AG04449 (cell line): Measurements from ENCODE around the gene VAC14.

Source experiments
- CTCF ChIA-PET: fragments of 350-600 bp; formaldehyde crosslinking; extraction: SDS; loops from one replicate; lab custom pipeline; 2021; ENCODE audit warnings: antibody characterized with exemption; lab: Yijun Ruan, JAX
- POLR2A ChIA-PET: fragments of 400-600, 350-600 bp; formaldehyde crosslinking; extraction: SDS; loops from one replicate; lab custom pipeline; 2020; ENCODE audit warnings: antibody characterized with exemption, inconsistent platforms; lab: Yijun Ruan, JAX
- DNase-seq: peaks from one replicate; pipeline ENCODE4 v3.0.0-alpha.2; 2010; ENCODE audit warnings: low read depth, low spot score
- H3K4me3 ChIP-seq: 2 replicates; pipeline ENCODE4 v1.5.1; 2011; ENCODE audit warnings: low read depth, mild to moderate bottlenecking, control low read depth, low read length
- CTCF ChIP-seq: IDR thresholded peaks from one replicate; pipeline ENCODE4 v1.5.1; 2011; ENCODE audit warnings: mild to moderate bottlenecking, moderate library complexity, low read length, control low read depth, inconsistent platforms; ENCODE audit not compliant: insufficient read depth; ENCODE audit errors: missing control alignments

Gene VAC14

GRCh38 chr16:70724146-70725023, 76.6 kb downstream of the VAC14 start:
- ChIA-PET CTCF (interaction anchor here (2.5 kb wide), 1 partner anchor 14 kb away, joined by 8 read pairs; no protein-coding TSS in a partner anchor), POLR2A (interaction anchor here (0.6 kb wide), 1 partner anchor 9 kb away, joined by 3 read pairs; no protein-coding TSS in a partner anchor)
- no peak for DNase-seq
- no peak for TF ChIP-seq CTCF
- no peak overlapping the region for H3K4me3 ChIP-seq

DNA sequence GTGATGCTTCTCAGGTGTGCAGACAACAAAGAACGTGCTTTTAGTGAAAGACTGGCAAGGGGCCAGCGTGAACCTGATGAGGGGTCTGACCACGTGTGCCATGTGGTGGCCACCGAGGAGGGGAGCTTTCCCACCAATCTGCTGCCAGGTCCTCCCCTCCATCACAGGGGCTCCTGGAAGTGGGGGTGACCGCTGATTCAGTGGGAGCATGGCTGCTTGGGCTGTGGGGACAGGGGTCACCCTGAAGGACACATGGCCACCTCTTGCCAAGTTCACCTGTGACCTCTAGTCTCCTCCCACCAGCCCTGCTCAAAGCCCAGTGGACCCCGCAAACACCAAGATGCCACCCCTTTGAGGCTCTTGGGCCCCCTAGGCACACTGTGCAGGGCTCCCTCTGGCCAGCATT, 77.2 kb downstream of the VAC14 start:
- POLR2A ChIA-PET: no interaction called here
- no peak overlapping the region for H3K4me3 ChIP-seq
- CTCF ChIA-PET: interaction anchor here (1.0 to 2.5 kb wide), 2 partner anchors 14 to 48 kb away, joined by 4 to 8 read pairs; no protein-coding TSS in a partner anchor
- no peak for TF ChIP-seq CTCF
- no peak for DNase-seq

DNA sequence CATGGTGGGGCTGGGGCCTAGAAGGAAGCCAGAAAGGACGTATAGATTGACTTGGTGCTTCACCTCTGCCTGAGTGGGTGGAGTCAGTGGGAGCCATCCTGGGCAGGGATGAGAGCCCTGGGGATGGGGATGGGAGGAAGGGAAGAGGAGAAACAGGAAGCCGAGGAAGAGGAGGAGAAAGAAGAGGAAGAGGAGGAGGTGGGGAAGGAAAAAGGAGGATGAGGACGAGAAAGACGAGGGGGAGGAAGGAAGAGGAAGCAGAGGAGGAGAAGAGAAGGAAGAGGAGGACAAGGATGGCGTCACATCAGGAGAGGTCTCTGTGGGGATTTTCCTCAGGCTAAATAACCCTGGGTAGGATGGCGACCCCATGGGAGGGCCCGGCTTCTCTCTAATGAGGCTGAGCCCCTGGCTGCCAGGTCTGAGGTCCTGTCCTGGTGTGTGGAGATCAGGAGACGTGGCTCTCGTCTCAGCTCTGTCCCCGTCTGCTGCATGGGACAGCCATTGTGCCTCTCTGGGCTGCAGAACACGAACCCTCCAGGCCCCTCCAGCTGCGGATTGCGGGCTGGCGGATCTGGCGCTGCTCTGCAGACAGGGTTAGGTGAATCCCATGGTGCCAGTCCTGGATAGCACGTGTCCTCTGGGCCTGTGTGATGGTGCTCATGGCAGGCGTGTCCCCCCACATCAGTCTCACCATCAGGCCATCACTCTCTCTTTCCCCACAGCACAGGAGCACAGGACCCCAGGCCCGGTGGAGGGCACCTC, 79.6 kb downstream of the VAC14 start:
- ChIA-PET POLR2A (no interaction called here), CTCF (interaction anchor here (2.5 kb wide), 1 partner anchor 17 kb away, joined by 8 read pairs; no protein-coding TSS in a partner anchor)
- no peak for DNase-seq
- H3K4me3 ChIP-seq: no peak overlapping the region
- no peak for TF ChIP-seq CTCF

DNA sequence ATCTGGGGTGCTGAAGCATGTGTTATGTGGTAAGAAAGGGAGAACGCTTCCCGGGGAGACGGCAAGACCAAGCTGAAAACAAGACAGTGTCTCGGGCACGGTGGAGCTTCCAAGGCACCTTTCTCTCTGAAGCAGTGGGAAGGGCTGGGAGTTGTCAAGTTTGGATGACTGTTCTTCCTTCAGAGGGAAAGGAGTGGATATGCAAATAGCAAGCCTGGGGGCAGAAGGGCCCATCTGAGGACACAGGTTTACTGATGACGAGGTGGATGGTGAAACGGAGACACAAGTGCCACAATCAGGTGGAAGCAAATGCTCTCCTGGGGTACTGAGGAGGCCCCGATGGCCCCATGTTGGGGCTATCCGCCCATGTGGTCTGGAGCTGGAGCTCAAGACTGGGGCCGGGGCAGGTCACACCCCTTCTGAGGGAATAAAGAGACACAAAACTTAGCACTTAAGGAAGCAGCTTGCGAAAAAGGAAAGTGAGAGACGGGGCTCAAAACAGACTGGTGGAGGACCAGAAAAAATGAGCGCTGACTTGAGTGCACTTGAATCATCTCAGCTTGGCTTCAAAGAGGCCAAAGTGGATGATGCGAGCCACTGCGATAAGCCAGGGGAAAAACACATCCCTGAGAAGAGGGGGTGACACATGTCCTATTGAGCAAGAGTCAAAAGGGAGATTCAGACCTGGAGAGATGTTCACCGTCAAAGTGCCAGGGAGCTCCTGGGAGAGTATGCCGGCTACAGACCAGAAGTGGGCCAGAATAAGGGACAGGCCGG, 80.3 kb downstream of the VAC14 start:
- ChIA-PET POLR2A (no interaction called here), CTCF (no interaction called here)
- no peak for TF ChIP-seq CTCF
- DNase-seq: no peak
- no peak overlapping the region for H3K4me3 ChIP-seq

GRCh38 chr16:70717065-70717464, 83.9 kb downstream of the VAC14 start:
- TF ChIP-seq CTCF: no peak
- POLR2A ChIA-PET: no interaction called here
- H3K4me3 ChIP-seq: no peak overlapping the region
- no peak for DNase-seq
- CTCF ChIA-PET: interaction anchor here (1.1 kb wide), 1 partner anchor 18 kb away, joined by 4 read pairs; no protein-coding TSS in a partner anchor
